Ovary (tissue), 3 donors: ENCODE results near the gene CUBN.

ENCODE experiments used
- EP300 ChIP-seq: sonication (generic); formaldehyde crosslinking; IDR thresholded peaks from one replicate; pipeline ENCODE4 v1.6.1; 2017; ENCODE audit warnings: antibody characterized with exemption
- POLR2A ChIP-seq: fragments of 450-650 bp; IDR thresholded peaks from one replicate; pipeline ENCODE4 v1.6.1; 2017; ENCODE audit warnings: antibody characterized with exemption, mild to moderate bottlenecking, moderate library complexity
- TF ChIP-seq, protein P1 (sequence below), 3 donors: fragments of 450-650 bp in 2 of 3; fragments of 200-600 bp in 1 of 3; IDR thresholded peaks; one replicate each; pipeline versions ENCODE4 v1.5.1 to v1.8.0; 2016 to 2022; ENCODE audit warnings: antibody characterized with exemption in 3 of 3, mild to moderate bottlenecking in 1 of 3
- donor health status: DM: no; HTN: no; CAD: no.

DNA sequence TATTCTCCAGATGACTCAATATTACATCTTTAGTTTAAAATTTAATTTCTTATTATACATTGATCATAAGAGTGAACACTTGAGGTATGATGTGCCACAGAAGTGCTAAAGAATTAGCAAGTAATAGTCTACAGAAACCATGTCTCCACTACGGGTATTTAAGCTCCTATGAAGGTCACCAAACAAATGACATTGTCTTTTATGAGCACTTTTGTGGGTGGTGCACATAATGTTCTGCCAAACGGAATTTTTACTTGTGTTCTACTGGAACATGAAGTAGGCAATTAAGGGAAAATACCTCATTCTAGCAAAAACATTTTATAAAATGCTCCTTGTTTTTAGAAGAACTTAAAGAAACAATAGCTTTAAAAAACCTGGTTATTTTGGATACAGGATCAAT lies 27.4 kb upstream of the CUBN start:
- TF ChIP-seq, protein P1, sequence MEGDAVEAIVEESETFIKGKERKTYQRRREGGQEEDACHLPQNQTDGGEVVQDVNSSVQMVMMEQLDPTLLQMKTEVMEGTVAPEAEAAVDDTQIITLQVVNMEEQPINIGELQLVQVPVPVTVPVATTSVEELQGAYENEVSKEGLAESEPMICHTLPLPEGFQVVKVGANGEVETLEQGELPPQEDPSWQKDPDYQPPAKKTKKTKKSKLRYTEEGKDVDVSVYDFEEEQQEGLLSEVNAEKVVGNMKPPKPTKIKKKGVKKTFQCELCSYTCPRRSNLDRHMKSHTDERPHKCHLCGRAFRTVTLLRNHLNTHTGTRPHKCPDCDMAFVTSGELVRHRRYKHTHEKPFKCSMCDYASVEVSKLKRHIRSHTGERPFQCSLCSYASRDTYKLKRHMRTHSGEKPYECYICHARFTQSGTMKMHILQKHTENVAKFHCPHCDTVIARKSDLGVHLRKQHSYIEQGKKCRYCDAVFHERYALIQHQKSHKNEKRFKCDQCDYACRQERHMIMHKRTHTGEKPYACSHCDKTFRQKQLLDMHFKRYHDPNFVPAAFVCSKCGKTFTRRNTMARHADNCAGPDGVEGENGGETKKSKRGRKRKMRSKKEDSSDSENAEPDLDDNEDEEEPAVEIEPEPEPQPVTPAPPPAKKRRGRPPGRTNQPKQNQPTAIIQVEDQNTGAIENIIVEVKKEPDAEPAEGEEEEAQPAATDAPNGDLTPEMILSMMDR (IDR thresholded peaks at IDR 0.05), result no peak
- TF ChIP-seq POLR2A (no peak), EP300 (no peak)
